Adrenal gland (tissue), 5 donors: Measurements from ENCODE around the gene GOLGA6C.

ENCODE experiments used
- POLR2A ChIP-seq, 2 donors: fragments of 450-650 bp; IDR thresholded peaks; one replicate each; pipeline ENCODE4 v1.6.1; 2017; ENCODE audit warnings: antibody characterized with exemption in 2 of 2, mild to moderate bottlenecking in 2 of 2, moderate library complexity in 1 of 2
- TF ChIP-seq, protein P1 (sequence below), 6 experiments: fragments of 450-650 bp in 4 of 6; fragments of 200-600 bp in 2 of 6; sonication (generic) in 1 of 6; IDR thresholded peaks; 1 replicate in 5 of 6; 2 replicates in 1 of 6; pipeline versions ENCODE4 v1.5.1 to v1.8.0; 2016 to 2021; ENCODE audit warnings: antibody characterized with exemption in 6 of 6, mild to moderate bottlenecking in 2 of 6, moderate library complexity in 1 of 6
- donor health status: DM: no; HTN: no; CAD: no.

DNA sequence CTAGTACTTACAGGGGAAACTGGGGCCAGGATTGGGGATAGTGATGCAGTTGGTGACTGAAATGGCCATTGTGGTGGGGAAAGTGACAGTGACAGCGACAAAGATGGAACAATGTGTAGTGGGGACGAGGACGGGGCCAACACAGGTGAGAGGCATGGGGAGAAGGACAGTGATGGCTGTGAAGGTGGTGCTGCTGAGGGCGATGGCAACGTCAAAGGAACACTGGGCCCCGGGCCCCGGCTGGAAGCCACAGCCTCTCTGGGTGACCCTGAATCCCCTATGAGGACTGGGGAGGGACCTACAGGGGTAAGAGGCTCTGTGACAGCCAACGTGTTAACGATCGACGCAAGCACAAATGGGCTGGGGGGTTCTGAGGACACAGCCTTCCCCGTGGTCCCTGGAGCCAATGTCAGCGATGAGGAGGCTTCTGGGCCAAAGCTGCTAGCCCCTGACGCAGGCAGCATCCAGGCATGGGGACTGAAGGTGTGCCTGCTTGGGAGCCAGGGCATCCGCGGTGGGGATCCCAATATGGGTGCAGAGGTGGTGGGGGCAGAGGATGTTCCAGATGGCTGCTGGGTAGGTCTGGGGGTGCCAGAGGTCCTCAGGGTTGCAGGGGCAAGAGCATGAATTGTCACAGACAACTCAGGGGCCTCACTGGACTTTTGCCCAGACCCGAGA, 25.2 kb upstream of the GOLGA6C start:
- TF ChIP-seq, protein P1, sequence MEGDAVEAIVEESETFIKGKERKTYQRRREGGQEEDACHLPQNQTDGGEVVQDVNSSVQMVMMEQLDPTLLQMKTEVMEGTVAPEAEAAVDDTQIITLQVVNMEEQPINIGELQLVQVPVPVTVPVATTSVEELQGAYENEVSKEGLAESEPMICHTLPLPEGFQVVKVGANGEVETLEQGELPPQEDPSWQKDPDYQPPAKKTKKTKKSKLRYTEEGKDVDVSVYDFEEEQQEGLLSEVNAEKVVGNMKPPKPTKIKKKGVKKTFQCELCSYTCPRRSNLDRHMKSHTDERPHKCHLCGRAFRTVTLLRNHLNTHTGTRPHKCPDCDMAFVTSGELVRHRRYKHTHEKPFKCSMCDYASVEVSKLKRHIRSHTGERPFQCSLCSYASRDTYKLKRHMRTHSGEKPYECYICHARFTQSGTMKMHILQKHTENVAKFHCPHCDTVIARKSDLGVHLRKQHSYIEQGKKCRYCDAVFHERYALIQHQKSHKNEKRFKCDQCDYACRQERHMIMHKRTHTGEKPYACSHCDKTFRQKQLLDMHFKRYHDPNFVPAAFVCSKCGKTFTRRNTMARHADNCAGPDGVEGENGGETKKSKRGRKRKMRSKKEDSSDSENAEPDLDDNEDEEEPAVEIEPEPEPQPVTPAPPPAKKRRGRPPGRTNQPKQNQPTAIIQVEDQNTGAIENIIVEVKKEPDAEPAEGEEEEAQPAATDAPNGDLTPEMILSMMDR (IDR thresholded peaks at IDR 0.05) = no peak
- no peak for TF ChIP-seq POLR2A (IDR thresholded peaks at IDR 0.05)
